Neuron (in vitro differentiated cells): Measurements from ENCODE around the gene SPPL2B.
"Not testable (repeated sequence)": the region's sequence is repeated elsewhere in the genome, so short reads cannot be mapped to it uniquely, and the experiment has no call there.

Source experiments
- H2AFZ ChIP-seq: one replicate; pipeline ENCODE4 v1.6.1; 2013; ENCODE audit warnings: low read depth, mild to moderate bottlenecking, inconsistent platforms, low read length, moderate library complexity
- H3K27me3 ChIP-seq: one replicate; pipeline ENCODE4 v1.6.1; 2013; ENCODE audit warnings: low read length; ENCODE audit not compliant: insufficient read depth
- H3K36me3 ChIP-seq: one replicate; pipeline ENCODE4 v1.6.1; 2013; ENCODE audit warnings: low read length; ENCODE audit not compliant: insufficient read depth
- H3K4me1 ChIP-seq: one replicate; pipeline ENCODE4 v1.6.1; 2013; ENCODE audit warnings: low read length; ENCODE audit not compliant: insufficient read depth
- H3K4me3 ChIP-seq: 2 replicates; pipeline ENCODE4 v1.5.1; 2013; ENCODE audit warnings: mild to moderate bottlenecking, low read length, moderate library complexity
- H3K9me3 ChIP-seq: one replicate; pipeline ENCODE4 v1.6.1; 2013; ENCODE audit warnings: low read length

SPPL2B gene, protein sequence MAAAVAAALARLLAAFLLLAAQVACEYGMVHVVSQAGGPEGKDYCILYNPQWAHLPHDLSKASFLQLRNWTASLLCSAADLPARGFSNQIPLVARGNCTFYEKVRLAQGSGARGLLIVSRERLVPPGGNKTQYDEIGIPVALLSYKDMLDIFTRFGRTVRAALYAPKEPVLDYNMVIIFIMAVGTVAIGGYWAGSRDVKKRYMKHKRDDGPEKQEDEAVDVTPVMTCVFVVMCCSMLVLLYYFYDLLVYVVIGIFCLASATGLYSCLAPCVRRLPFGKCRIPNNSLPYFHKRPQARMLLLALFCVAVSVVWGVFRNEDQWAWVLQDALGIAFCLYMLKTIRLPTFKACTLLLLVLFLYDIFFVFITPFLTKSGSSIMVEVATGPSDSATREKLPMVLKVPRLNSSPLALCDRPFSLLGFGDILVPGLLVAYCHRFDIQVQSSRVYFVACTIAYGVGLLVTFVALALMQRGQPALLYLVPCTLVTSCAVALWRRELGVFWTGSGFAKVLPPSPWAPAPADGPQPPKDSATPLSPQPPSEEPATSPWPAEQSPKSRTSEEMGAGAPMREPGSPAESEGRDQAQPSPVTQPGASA

GRCh38 chr19:2328401-2329148, at the start of gene SPPL2B, which contains the start of gene LSM7:
SPPL2B (plus strand) TSS chr19:2328684; CDS start chr19:2328710, 26 bp downstream.
LSM7 (minus strand) TSS chr19:2328586; CDS start chr19:2328566, 20 bp downstream.
- peak within 1 kb of the TSS; percentile 62 for H3K4me3 ChIP-seq
- H3K4me1 ChIP-seq, result peaks cover 44% of the 10 kb centered on the region

DNA sequence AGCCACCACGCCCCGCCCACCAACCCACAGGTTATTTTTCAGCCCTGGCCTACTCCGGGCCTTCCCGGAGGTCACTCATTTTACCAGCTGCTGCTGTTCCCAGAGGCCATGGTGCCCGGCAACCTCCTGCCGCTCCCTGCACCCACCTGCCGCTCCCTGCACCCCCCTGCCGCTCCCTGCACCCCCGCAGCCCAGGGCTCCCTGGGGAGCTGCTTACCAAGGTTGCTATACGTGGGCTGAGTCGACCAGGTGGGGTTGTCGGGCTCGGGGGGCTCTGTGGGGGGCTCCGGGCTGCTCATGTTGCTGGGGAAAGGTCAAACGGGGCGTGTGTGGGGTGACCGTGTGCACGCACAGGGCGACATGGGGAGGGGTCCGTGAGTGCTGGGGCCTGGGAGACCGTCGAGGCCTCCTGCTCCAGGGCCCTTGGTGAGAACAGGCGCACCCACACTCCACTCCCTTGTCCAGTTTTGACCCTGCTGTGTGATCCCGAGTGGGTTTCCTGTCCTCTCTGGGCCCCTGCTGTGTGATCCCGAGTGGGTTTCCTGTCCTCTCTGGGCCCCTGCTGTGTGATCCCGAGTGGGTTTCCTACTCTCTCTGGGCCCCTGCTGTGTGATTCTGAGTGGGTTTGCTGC, 47.7 kb upstream of the SPPL2B start:
- H3K4me3 ChIP-seq, result no peak overlapping the region
- H3K4me1 ChIP-seq, result peaks cover 12% of the 10 kb centered on the region
- no peak overlapping the region for H2AFZ ChIP-seq
- no peaks in the 10 kb centered on the region for H3K36me3 ChIP-seq
- H3K27me3 ChIP-seq, result no peaks in the 10 kb centered on the region
- H3K9me3 ChIP-seq, result no peaks in the 10 kb centered on the region

More at GRCh38 chr19:2328401-2329148, at the start of gene SPPL2B, which contains the start of gene LSM7:
- Histone ChIP-seq H3K9me3 (no peaks in the 10 kb centered on the region), H2AFZ (peak within 1 kb of the TSS; percentile 33), H3K36me3 (peaks cover 23% of the 10 kb centered on the region), H3K27me3 (no peaks in the 10 kb centered on the region)

- peaks cover 12% of the 10 kb centered on the region for H3K4me1 ChIP-seq
- not testable (repeated sequence) for H3K4me3 ChIP-seq, H3K36me3 ChIP-seq
These were observed 47.0 kb upstream of the SPPL2B start for GRCh38 chr19:2281265-2282061.

DNA sequence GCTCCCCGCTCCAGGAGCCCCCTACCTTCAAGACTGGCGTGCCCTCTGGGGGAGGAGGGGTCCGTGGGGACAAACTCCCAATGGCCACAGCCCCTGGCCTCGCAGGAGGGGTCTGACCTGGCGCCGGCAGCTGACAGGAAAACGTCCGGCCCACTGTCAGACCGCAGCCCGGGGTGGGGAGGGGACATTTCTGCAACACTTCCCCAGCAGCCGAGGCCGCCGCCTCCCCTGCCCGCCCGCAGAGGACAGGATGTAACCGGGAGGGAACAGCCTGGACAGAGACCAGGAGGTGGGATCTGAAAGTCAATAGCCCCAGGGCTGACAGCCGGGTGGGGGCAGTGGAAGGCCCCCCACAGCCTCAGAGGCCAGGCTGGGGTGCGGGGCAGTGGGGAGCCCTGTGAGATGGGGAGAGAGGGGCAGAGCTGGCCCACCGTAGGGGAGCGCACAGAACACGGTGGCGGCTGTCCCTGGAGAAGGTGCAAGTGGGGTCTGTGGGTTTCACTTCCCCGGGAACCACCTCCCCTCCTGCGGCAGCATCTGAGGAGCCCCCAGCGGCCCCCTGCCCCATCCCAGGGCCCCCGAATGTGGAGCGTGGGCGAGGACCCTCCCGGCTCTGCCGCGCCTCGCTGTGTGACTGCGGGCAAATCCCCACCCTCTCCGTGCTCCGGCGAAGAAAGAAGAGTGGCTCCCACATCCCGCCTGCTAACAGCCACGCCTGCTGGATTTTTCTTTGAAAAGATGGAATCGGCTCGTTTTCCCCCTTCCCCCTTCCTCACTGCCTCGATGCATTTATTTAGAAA, 46.2 kb upstream of the SPPL2B start, which contains the start of gene PEAK3:
Gene PEAK3, minus strand, starts transcription at position 114 of the 800 bp plus-strand sequence. CDS start 1,244 bp downstream, outside the sequence.
- no peak within 1 kb of the TSS for H3K4me3 ChIP-seq
- peaks cover 12% of the 10 kb centered on the region for H3K4me1 ChIP-seq
- H3K9me3 ChIP-seq, result no peaks in the 10 kb centered on the region
- H3K36me3 ChIP-seq, result no peaks in the 10 kb centered on the region
- H2AFZ ChIP-seq, result peak within 1 kb of the TSS; percentile 51
- H3K27me3 ChIP-seq, result peaks cover under 1% of the 10 kb centered on the region

More at GRCh38 chr19:2281265-2282061, 47.0 kb upstream of the SPPL2B start:
- not testable (repeated sequence) for H3K9me3 ChIP-seq, H3K27me3 ChIP-seq
- H2AFZ ChIP-seq, result peak overlapping the region; percentile 51

GRCh38 chr19:2282862-2283237, 45.6 kb upstream of the SPPL2B start:
- Histone ChIP-seq H3K27me3 (peaks cover 5% of the 10 kb centered on the region), H3K36me3 (no peaks in the 10 kb centered on the region), H3K4me3 (no peak overlapping the region), H2AFZ (no peak overlapping the region), H3K4me1 (peaks cover 12% of the 10 kb centered on the region), H3K9me3 (no peaks in the 10 kb centered on the region)

DNA sequence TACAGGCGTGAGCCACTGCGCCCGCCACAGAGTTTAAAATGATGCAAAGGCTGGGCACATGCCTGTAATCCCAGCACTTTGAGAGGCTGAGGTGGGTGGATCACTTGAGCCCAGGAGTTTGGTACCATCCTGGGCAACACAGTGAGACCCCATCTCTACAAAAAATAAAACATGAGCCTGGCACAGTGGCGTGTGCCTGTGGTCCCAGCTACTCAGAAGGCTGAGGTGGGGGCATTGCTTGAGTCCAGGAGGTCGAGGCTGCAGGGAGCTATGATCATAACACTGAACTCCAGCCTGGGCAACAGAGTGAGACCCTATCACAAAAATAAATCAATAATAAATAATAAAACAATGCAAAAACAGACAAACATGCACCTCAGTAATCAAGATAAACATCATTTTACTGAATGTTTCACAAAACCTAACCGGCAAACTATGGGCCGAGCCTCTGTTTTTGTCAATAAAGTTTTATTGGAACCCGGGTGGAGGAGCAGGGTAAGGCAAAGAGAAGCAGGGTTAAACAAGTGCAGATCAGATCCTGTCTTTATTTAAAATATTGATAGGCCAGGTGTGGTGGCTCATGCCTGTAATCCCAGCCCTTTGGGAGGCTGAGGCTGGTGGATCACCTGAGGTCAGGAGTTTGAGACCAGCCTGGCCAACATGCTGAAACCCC, 44.5 kb upstream of the SPPL2B start:
- Histone ChIP-seq H3K36me3 (no peaks in the 10 kb centered on the region), H3K4me3 (no peak overlapping the region), H3K27me3 (peaks cover 13% of the 10 kb centered on the region), H3K9me3 (no peaks in the 10 kb centered on the region), H3K4me1 (peaks cover 12% of the 10 kb centered on the region), H2AFZ (no peak overlapping the region)

GRCh38 chr19:2286402-2287140, 41.9 kb upstream of the SPPL2B start:
- Histone ChIP-seq H3K4me3 (no peak overlapping the region), H3K4me1 (peaks cover 12% of the 10 kb centered on the region), H3K27me3 (peaks cover 26% of the 10 kb centered on the region)

GRCh38 chr19:2287585-2288337, 40.7 kb upstream of the SPPL2B start:
- Histone ChIP-seq H3K27me3 (peaks cover 26% of the 10 kb centered on the region), H3K9me3 (peaks cover 7% of the 10 kb centered on the region), H2AFZ (no peak overlapping the region), H3K4me1 (peaks cover under 1% of the 10 kb centered on the region), H3K36me3 (no peaks in the 10 kb centered on the region), H3K4me3 (no peak overlapping the region)

More at GRCh38 chr19:2286402-2287140, 41.9 kb upstream of the SPPL2B start:
- H3K36me3 ChIP-seq, result no peaks in the 10 kb centered on the region
- H2AFZ ChIP-seq, result no peak overlapping the region
- peaks cover 7% of the 10 kb centered on the region for H3K9me3 ChIP-seq

DNA sequence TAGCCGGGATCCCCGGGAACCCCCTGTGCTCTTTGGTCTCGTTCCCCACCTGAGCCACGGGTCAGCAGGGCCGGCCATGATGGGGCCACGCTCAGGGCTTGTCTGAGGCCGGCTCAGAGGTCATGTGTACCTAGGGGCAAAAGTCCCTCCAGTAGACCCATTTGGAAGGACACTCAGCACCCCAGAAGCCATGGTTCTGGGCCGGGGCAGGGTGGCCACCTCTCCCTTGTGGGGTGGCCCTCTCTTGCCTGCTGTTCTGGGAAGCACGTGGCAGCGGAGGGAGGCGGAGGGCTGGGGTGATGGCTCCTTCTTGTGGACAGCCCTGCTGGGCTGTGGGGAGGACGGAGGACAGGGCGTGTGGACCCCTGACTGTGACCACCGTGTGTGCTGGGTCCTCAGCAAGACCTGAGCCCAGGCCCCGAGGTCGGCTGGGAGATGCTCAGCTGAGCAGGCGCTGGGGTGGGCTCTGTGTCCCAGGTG, 40.1 kb upstream of the SPPL2B start:
- peaks cover 7% of the 10 kb centered on the region for H3K9me3 ChIP-seq
- no peaks in the 10 kb centered on the region for H3K4me1 ChIP-seq
- no peak overlapping the region for H3K4me3 ChIP-seq
- H3K27me3 ChIP-seq, result peaks cover 26% of the 10 kb centered on the region
- H2AFZ ChIP-seq, result no peak overlapping the region
- no peaks in the 10 kb centered on the region for H3K36me3 ChIP-seq
